CD4-positive, alpha-beta T cell treated with Interleukin-15 for 4 hours (primary cell): ENCODE results near the gene CYREN.
A peak's percentile ranks its signal among the peaks of the same experiment; 100 is the strongest.
"Not testable (repeated sequence)": the region's sequence is repeated elsewhere in the genome, so short reads cannot be mapped to it uniquely, and the experiment has no call there.

Source experiments
- DNase-seq: peaks from one replicate; pipeline ENCODE4 v3.0.0-alpha.2; 2020; ENCODE audit warnings: low spot score

Gene CYREN

GRCh38 chr7:135170274-135170997, at the start of gene CYREN:
CYREN (minus strand) TSS chr7:135170707; CDS start chr7:135168922, 1,785 bp downstream.
- peak; percentile 89 for DNase-seq

GRCh38 chr7:135217645-135218509, 47.4 kb upstream of the CYREN start:
- DNase-seq = no peak

- no peak for DNase-seq
Measured at GRCh38 chr7:135215698-135216097, 45.2 kb upstream of the CYREN start.

- DNase-seq = no peak
Measured at GRCh38 chr7:135215180-135215579, 44.7 kb upstream of the CYREN start.

- DNase-seq = no peak
Measured at GRCh38 chr7:135213831-135214230, 43.3 kb upstream of the CYREN start.

GRCh38 chr7:135211946-135212685, 41.6 kb upstream of the CYREN start:
- not testable (repeated sequence) for DNase-seq

GRCh38 chr7:135211179-135211945, 40.9 kb upstream of the CYREN start, which contains the start of gene WDR91:
WDR91 (minus strand) TSS chr7:135211526; CDS start chr7:135211502, 24 bp downstream.
- DNase-seq = peak; percentile 97

GRCh38 chr7:135210888-135211178, 40.3 kb upstream of the CYREN start:
- DNase-seq = peak; percentile 13

GRCh38 chr7:135209225-135209834, 38.8 kb upstream of the CYREN start:
- DNase-seq = no peak

- DNase-seq = no peak
Measured at GRCh38 chr7:135208102-135208793, 37.7 kb upstream of the CYREN start.

- DNase-seq = no peak
Measured at GRCh38 chr7:135207406-135208101, 37.0 kb upstream of the CYREN start.

- no peak for DNase-seq
Measured at GRCh38 chr7:135206941-135207391, 36.5 kb upstream of the CYREN start.

GRCh38 chr7:135205850-135206249, 35.3 kb upstream of the CYREN start:
- DNase-seq = no peak

- no peak for DNase-seq
Measured at GRCh38 chr7:135204876-135205275, 34.4 kb upstream of the CYREN start.

- DNase-seq = no peak
Measured at GRCh38 chr7:135204341-135204749, 33.8 kb upstream of the CYREN start.

GRCh38 chr7:135201350-135201749, 30.8 kb upstream of the CYREN start:
- no peak for DNase-seq

GRCh38 chr7:135200821-135201331, 30.4 kb upstream of the CYREN start:
- DNase-seq = no peak

GRCh38 chr7:135199439-135199838, 28.9 kb upstream of the CYREN start:
- no peak for DNase-seq

GRCh38 chr7:135197906-135198655, 27.6 kb upstream of the CYREN start:
- DNase-seq = no peak
